Muscle of arm (tissue), 12 donors: ENCODE results near the gene L1CAM. TPM values are rescaled to one million over a fixed set of nuclear protein-coding genes. Genes with fewer than 3 reads are reported as not detected.

Source experiments
- DNase-seq: peaks from one replicate; pipeline ENCODE4 v3.0.0-alpha.2; 2013
- polyA plus RNA-seq, 12 donors: library from polyadenylated mRNA; unstranded; fragments of 120-200 nt; gene quantifications; one replicate each; pipeline ENCODE4 v1.2.1, GENCODE V29; 2013; ENCODE audit not compliant: insufficient read length in 12 of 12

L1CAM gene
- polyA plus RNA-seq, 12 donors: 1.7 to 11.7 (median 2.8) TPM; not detected in 1

DNA sequence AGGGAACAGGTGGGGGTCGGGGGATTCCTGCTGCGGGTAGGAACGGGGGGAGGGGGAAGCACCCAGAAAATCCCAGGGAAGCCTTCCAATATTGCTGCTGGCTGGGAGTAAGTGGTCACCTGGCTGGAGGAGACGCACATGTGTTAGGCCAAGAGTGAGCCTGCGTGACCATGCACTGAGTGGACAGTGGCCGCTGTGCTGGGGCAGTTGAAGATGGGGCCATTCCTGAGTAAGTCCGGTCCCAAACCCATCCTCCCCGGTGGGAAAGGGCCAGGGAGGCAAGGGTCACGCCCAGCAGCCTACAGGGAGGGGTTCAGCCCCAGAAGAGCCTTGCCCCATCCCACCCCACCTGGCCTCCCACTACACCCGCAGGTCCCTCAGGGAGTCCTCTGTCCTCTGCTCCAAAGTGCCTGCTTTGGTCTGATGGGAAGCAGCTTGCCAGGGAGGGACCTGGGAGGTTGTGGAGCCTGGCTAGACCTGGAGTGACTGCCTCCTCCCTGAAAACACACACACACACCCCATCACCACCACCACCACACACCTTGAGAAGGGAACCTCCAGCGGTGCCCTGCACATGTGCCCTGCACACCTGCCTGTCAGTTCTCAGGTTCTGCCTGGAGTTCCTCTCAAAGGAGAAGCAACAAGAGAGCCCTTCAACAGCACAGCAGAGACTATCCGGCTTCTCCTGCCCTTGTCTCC, 6.1 kb downstream of the L1CAM start:
- DNase-seq: no peak

DNA sequence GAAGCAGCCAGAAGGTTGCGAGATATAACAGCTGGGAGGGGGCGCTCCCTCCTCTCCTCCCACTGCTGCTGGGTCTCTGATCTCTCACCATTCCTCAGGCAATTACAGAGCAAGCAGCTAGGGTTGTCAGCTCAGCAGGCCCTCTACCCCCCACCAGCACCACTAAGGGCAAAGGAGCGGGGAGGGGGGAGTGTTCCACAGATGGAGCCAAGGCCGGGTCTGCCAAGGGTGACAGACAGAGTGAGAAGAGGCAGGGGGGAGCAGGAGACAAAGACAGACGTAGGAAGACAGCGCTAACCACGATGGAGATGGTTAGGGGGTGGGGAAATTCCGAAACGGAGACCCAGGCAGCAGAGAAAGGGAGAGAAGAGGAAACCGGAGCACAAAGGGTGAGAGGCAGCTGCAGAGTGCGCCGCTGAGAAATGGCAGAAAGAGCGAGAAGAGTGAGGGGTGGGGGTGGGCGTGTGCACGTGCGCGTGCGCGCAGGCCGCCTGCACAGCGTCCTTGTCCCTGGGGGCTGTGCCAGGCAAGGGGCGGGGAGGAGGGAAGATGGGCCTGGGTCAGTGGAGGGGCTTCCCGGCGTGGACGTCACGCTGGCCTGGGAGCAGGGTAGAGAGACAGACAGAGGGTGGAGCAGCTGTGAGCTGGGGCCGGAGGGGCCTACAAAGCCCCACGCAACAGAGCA, 6.9 kb downstream of the L1CAM start:
- no peak for DNase-seq

DNA sequence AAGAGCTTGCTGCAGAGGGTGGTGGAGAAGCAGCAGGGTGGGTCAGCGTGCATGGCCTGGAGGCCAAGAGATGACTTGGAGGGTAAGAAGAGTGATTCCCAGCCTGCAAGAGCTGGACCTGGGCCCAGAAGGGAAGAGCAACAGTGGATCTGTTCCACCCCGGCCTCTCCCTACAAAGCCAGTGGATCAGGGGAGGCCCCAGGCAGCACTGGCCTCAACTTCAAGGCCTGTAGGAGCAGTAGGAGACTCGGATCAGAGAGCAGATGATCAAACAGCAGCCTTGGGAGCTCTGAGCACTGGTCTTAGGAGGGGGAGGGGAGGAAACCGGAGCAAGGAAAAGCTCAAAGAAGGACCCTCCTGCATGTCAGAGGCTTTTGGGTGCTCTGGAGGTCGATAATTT, 7.6 kb downstream of the L1CAM start:
- no peak for DNase-seq

DNA sequence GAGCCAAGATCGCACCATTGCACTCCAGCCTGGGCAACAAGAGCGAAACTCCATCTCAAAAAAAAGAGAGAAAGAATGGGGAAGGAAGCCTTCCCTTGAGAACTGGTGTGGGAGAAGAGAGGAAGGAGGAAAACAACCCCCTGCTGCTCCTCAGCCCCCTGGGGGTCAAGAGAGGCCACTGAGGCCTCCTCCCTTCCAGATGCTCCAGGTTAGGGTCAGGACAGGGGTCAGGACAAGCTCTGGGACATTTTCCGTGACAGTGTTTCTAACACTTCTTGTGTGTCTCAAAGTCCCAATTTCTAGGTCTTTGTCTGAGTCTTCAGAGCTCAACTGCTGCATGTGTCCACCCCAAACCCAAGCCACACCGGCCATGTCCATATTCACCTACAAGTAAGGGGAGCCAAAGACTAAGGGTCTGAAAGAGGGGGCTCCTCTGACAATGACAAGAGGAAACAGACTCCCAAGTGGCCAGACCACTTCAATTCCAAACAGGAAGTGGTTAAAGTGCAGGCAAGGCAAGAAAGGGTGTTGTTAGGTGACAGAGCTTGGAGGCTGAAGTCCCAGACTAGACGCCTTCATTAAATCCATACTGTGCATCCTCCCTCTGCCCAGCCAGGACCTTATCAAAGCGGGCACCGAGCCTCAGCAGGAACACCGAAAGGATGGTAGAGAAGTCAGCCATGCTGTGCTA, 8.3 kb downstream of the L1CAM start:
- no peak for DNase-seq

DNA sequence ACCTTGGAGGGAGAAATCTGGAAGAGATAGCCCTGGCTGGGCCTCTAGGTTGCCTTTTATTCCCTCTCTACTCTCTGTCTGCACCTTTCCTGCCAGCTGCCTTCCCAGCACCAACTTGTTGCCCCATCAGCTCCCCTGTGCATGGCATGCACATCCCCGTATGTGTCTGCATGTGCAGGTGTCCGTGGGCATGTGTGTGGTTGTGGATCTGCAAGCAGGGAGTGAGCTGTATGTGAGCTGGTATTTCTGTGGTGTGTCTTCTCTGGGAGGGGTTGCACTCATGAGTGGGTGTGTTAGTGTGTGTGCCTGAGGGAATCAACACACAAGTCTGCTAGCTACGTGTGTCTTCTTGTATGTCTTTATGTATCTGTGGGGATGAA, 9.9 kb downstream of the L1CAM start:
- no peak for DNase-seq

DNA sequence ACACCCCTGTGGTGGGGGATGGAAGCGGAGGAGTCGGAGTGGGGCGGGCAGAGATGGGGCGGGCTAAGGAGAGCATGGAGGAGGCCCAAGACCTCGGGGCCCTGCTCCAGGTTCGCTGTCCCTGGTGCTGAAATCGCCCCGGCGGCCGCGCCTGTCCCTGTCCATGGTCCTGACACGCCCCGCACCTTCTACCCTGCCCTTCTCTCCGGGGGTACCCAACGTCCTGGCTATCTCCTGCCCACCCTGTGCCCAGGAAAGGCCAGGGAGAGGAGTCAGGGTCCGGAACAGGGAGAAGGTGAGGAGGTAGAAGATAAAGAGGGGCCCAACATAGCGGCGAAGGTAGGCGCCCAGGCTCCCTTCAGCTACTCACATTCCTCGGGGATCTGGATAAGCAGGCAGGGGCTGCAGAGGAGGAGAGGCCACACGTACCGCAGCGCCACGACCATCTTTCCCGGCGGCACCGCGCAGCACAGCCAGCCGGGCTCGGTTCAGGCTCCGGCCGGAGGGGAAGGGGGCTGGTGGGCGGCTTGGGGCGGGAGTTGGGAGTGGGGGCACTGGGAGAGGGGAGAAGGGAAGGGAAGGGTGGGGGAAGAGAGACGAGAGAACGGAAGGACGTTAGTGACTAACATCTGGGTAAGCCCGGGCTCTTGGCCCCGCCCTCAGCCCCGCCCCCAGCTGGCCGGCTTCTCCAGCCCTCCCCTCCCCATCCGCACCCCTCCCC, 10.4 kb downstream of the L1CAM start:
- DNase-seq: peak; percentile 60

DNA sequence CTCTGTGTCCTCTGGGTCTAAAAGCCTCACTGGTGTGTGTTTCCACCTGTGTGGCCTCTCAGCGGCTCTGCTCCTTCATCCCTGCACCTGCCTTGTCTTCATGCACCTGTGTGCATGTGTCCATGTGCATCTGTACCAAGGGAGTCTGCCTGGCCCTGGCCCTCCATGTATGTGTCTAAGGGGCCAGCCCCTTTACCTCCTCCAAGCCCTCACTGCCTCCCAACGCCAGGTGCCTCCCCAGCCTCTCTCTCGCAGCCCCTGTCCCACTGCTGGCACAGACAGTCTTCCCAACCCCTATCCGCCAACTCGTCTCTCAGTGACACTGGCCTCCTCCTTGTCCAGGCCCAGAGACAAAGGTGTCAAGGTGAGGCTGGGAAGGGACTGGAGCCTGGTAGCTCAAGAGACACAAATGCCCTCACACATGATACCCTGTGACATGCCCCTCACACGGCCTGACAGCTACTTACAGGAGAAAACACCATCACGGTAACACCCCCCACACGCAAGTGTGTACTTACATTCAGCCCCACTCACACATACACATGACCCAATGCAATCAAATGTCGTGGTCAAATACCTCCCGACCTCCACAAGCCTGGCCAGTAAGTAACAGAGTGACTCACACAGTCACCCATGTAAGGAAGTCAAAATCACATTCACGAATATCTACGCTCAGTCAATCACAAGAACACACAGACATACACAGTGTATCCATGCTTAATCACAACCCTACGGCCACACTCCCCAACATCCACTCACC, 11.4 kb downstream of the L1CAM start:
- DNase-seq: no peak

DNA sequence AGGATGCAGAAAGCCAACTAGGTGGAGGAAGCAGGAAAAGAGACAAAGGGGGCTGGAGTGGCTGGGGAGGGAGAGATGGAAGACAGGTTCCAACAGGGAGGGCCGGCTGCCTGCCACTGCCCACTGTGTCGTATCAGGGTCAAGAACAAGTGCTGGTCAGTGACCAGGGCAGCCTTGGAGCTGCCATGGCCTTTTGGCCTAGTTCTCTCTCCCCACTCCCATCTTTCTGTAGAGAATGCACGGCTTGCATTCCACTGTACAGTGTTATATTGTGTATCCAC, 11.9 kb downstream of the L1CAM start:
- DNase-seq: no peak

DNA sequence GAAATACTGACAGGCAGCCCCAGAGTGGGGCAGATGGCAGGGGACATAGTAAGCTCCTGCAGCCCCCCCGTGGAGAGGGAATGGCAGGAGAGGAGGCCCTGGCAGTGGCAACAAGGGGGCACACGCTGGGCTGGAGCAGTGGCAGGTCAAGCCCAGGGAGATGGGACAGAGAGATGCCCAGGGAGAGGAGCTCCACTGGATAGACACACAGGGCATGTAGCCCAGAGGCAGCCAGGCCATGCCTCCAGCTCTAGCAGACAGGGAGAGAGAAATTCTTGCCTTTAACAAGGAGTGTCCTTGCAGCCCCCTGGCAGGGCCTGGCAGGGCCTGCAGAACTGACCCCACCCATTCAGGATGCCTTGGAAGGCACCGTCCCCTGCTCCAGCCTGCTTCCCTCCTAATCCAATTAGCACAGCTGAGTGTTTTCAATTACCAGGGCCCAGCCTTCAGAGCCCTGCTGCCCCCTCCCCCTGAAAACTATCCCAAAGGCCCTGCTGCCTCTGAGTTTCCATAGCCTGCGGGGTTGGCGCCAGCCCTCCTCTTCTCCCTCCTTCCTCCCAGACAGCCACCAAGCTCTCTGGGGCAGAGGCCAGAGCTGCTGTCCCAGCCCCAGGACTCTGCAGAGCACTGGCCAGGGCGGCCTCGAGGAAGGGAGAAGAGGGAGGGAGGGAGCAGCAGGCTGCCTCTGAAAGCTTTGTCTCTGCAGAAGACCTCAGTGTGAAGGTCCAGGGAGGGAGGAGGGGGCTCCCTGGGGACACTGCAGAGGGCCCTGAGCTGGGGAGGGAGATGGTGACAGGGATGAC, 12.5 kb downstream of the L1CAM start:
- no peak for DNase-seq

DNA sequence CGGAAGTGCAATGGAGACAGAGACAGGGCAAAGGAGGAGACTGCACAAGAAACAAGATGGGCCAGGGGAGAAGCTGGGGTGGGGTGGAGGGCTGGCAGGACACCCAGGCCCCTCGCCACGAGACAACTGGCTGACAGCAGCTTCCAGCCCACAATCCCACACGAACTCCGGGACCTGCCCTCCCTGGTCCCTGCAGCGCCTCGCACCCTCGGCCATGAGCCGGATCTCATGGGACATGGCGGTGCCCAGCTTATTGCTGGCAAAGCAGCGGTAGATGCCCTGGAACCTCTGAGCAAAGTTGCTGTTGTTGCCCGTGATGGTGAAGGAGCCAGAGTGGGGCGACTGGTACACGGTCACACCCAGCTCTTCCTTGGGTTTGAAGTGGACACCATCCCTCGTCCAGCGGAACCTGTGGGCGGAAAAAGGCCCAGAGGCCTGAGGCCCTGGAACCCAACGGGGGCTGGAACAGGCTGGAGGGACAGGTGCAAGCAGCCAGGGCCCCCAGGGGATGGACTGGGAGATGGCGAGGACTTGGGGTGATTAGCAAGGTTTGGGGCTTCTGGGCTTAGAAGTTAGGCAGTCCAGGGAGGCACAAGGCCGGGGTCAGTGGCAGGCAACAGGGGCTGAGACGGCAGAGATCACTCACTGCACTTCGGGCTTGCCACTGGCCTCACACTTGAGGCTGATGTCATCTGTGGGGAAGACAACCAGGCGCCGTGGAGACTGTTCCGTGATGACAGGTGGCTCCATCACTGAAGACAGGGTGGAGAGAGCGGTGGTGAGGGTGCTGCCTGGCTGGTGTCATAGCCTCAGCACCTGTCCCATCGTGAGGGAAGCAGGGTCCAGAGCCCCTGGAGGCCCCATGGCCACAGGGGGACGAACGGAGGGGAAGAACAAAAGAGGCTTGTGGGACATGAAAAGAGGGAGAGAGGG, 13.8 kb downstream of the L1CAM start:
- no peak for DNase-seq

DNA sequence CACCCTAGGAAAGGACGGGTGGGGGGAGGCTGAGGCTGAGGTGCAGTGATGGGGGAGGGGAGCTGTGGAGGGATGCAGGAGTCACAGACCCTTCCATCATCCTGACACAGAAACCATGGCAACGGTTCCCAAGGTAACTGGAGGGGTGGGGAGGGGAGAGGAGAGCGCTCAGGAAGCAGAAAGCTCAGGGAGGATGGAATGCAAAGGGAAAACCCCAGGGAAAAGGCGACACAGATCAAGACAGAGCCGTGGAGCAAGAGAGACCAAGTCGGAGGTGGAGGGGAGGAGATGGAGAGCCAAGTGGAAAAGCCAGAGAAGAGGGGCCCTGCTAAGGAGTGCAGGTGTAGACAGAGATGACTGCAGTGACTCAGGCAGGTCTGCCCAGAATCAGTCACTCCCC, 14.5 kb downstream of the L1CAM start:
- DNase-seq: no peak

DNA sequence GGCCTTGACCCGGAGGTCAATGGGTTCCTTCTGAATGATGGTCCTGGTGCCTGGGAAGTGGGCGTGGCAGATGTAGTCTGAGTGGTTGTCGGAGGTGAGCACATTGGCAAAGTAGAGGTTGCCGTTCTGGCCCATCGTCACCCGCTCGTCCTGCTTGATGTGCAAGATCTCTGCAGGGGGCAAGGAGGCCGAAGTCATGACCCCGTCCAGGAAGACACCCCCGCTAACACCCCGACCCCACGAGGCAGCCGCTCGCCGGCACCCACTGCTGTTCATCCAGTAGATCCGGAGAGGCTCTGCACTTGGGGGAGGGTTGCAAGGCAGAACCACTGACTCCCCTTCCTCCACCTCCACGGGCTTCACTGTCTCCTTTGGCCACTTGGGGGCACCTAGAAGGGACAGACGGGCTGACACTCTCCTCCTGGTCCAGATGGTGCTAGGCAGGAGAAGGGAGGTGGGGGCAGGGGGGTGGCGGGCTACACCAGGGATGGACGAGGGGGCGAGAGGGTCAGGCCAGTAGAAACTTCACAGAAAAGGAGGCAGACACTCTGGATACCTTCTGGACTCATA, 15.1 kb downstream of the L1CAM start:
- DNase-seq: no peak

DNA sequence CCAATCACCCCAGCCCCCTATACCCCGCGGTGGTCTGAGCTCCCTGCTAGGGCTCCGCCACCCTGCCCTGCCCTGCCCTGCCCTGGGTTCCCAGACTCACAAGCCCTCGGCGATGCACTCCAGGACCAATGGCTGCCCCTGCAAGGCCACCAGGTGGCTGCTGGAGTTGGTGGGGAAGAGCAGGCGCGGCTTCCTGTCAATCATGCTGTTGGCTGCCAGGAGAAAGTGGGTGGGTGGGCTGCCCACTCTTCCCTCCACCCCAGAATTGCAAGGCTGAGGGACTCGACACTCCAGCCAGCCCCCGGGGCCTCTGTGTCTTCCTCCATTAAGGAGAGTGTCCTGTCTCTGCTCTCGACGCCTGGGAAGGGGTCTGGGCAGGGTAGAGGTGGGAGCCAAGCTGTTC, 15.7 kb downstream of the L1CAM start:
- no peak for DNase-seq

DNA sequence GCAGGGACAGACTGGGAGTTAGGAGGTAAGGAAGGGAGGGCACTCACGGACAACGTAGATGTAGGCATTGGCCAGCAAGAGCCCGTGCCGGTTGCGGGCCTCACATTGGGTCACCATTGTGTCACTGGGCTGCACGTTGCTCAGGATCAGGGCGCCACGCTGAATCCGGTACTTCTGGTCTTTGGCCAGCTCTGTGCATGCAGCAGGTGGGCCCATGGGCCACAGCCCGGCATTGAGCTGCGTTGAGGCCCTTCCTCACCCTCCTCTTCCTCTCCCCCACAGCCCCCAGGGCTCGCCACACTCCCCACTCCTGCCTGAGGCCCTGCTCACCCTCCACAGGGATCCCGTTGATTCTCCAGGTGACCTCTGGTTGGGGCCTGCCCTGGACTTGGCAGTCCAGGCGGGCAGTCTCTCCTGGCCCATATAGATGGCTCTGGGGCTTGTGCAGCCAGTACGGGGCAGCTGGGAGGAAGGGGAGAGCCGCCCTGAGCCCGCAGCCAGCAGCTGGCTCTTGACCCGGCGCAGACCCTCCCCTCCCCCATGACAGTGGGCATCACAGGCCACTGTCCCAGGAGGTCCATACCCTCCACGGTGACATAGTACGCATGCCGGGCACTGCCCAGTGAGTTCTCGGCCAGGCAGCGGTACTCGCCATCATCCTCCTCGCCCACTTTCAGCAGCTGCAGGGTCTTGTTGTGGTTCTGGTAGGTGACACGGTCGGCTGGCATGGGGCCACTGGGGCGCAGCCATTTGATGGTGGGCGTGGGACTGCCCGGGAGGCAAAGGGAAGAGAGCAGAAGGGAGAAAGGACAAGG, 16.3 kb downstream of the L1CAM start:
- DNase-seq: no peak

DNA sequence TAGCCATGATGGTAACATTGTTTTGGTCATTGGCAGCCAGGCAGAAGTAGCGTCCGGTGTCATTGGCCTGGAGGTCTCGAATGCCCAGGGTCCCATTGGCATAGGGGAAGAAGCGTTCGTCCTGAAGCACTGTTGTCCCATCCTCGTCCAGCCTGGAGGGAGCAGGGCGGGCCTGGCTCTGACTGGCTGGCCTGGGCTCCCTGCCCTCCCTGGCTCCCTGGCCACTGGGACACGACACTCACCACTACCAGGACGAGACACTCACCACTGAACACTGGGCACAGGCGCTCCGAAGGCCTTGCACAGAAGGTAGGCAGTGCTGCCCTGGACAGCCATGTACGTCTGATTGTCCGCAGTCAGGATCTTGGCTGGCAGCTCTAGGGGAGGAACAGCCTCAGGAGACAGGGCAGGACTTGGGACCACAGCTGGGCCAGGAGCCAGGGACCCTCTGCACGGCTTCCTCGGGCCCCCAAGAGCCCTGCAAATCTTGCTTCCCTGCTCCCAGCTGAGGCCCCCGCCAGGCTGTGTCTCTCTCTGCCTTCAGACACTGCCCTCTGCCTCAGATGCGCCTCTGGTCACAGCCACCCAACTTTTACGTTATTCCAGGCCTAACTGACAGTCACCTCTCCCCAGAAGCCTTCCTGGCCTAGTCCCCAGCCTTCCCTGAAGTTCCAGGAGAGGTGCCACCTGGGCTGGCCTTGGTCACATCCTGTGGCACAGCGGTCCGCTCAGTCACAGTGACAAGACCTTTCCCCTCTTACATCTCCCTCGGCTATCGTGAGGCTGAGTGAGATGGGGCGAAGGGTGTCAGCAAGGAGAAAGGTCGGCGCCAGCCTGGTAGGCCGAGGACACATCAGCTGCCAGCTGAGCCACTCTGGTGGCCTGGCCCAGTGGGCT, 17.1 kb downstream of the L1CAM start:
- no peak for DNase-seq

DNA sequence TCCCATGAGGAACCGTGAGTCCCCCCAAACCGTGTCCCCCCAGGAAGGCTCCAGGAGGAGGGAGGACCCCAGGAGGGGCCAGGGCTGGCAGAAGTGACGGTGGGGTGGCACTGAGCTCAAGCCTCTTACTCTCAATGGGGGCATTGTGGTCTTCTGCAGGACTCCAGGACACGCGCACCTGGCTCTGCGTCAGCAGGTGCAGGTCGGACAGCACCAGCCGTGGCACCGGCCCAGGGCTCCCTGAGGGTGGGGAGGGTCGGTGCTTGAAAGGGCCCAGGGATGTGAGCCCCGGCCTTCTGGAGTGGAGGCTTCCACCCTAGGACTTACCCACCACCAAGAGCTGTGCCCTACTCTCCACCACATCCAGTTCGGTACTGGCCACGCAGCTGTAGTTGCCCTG, 18.3 kb downstream of the L1CAM start:
- DNase-seq: no peak

DNA sequence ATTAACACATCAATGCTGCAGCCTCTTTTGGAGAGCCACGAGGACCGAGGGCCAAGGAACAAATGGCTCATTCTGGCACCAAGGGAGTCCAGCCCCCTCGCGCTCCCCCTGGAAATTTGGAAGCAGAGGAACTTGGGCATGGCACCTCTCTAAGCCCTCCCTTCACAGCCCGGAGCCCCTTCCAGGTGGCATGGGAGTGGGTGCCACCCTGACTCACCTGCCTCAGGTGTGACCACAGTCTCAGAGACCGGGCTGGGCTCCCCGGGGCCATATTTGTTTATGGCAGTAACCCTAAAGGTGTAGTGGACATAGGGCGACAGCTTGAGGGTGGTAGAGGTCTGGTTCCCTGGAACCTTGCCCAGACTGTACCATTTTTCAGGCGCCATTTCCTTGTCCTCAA, 18.8 kb downstream of the L1CAM start:
- DNase-seq: no peak
